ENCODE results near the gene HIBADH.

Gene HIBADH

DNA sequence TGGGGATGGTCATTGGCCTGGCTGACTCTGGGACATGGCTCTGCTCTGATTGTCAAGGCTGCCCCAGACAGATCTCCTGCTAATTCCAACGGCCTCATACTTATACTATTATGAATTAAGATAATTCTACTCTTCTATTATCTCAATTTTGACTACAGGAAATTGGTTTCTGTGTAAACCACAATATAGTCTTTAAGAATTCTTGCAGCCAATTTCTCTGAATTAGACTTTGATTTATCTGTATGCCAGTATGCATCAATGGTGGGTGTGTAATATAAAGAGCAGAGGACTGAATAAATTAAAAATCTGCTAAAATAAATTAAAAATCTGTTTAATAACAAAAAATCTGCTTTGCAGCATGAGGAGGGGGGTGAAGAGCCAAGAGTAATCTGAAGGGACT lies 27.0 kb downstream of the HIBADH start:
- no peak for DNase-seq

DNA sequence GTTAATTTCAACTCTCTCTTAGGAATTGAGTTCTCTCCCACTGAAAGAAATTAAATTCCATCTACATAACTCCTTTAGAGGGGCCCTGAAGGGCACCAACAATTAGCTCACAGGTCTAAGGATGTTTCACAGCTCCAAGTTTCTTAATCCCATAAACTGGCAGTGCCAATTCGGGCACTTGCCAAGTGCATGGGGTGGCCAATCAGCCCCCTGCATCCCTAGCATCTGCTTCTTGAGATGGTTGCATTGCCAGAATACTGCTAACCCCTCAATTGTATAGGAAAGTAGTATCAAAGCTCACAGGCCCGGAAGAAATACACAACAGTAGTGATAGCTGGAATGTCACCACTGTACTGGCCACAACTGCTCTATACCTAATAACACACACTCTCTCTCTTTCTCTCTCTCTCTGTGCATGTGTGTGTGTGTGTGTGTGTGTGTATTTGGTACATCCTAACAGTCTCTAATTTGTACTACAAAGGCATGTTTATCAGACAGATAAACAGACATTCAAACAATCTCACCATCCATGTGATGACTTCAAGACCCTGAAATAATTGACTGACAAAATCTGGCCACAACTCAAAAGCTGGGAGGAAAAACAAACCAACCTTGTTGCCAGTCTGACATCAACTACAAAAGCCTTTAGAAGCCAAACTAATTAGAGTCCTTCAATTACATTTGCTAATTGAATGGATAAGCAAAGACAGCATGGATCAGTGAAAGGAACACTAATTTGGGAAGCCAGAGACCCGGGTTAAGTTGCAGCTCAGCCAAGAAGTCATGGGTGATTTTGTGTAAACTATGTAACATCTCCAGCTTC lies 27.8 kb downstream of the HIBADH start:
- DNase-seq = no peak

- DNase-seq = no peak
Measured at GRCh38 chr7:27633062-27633461, 29.6 kb downstream of the HIBADH start.

GRCh38 chr7:27631391-27631790 lies 31.3 kb downstream of the HIBADH start:
- DNase-seq = no peak

DNA sequence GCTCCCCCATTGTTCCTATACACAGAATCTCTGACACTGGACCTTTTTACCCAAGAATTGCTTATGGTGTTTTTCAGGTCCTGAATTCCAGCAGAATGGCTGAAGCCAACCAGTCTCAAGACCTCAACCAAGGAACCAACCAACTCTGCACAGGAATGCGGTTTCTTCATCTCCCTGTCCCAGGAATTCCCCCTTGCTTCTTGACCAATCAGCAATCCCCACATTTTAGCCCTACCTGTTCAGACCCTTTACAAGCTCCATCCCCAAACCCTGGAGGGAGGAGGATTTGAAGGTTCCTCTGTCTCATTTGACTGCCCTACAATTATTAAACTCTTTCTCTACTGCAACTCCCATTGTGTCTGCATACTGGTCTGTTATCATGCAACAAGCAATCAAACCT lies 35.5 kb downstream of the HIBADH start:
- no peak for DNase-seq

GRCh38 chr7:27619492-27619891 lies 43.2 kb downstream of the HIBADH start:
- DNase-seq = no peak

GRCh38 chr7:27617651-27618381 lies 44.9 kb downstream of the HIBADH start:
- DNase-seq = no peak

DNA sequence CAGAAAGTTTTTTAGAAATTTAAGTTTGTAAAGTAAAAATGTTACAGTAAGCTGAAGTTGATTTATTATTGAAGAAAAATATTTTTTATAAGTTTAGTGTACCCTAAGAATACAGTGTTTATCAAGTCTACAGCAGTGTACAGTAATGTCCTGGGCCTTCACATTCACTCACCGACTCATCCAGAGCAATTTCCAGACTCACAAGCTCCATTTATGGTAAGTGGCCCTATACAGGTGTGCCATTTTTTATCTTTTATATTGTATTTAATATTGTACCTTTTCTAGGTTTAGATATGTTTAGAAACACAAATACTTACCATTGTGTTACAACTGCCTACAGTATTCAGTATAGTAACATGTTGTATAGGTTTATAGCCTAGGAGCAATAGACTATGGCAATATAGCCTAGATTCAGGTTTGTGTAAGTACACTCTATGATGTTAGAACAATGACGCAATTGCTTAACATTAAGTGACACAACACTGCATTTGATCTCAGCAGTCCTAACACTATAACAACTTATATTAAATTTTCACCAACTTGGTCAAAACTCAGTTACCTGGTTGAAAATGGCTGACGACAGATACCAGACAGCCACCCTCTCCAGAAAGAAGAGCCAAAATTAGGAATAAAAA lies 45.7 kb downstream of the HIBADH start:
- DNase-seq = no peak

DNA sequence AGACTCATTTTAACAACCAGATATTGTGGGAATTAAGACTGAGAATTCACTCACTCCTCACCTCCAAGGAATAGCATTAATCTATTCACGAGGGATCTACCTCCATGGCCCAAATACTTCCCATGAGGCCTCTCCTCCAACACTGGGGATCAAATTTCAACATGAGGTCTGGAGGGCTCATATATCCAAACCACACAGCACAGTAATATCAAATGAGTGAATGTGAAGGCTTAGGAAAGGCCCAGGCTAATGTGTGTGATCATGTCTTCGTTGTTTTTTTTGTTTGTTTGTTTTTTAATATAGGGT lies 46.5 kb downstream of the HIBADH start:
- no peak for DNase-seq

DNA sequence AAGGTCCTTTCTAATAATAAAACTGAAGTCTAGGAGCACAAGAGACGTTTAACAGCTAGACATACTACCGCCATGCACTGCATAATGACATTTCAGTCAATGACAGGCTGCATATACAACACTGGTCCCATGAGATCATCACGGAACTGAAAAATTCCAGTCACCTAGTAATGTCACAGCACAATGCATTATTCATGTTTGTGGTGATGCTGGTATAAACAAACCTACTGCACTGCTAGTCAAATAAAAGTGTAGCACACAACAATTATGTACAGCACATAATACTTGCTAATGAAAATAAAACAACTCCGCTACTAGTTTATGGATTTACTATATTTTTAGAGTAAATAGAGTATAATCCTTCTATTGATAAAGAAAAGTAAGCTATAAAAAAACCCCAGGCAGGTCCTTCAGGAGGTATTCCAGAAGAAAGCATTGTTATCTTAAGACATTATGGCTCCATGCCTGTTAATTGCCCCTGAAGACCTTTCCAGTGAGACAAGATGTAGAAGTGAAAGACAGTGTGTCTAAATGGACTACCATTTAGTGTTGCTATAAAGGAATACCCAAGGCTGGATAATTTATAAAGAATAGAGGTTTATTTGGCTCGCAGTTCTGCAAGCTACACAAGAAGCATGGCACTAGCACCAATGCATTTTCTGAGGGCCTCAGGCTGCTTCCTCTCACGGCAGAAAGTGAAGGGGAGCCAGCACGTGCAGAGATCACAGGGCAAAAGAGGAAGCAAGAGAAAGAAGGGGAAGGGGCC lies 47.1 kb downstream of the HIBADH start:
- no peak for DNase-seq

- no peak for DNase-seq
Measured at GRCh38 chr7:27614095-27614494, 48.6 kb downstream of the HIBADH start.

DNA sequence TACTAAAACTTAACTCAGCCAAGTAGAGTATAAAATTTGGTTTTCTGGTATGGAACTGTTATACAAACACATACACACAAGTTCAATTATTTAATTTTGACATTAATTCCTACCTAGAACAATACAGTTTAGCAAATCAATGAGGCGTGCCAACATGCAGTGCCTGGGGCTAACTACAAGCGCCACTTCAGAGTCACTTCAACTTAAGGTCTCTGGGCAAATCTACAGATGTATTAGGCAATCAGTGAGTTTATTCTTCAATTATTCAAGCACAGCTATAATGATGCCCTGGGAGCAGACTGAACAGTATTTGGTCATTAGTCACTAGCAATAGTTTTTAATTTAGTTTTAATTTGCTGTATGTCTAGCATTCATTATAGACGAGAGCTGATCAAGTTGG lies 51.6 kb downstream of the HIBADH start:
- no peak for DNase-seq

DNA sequence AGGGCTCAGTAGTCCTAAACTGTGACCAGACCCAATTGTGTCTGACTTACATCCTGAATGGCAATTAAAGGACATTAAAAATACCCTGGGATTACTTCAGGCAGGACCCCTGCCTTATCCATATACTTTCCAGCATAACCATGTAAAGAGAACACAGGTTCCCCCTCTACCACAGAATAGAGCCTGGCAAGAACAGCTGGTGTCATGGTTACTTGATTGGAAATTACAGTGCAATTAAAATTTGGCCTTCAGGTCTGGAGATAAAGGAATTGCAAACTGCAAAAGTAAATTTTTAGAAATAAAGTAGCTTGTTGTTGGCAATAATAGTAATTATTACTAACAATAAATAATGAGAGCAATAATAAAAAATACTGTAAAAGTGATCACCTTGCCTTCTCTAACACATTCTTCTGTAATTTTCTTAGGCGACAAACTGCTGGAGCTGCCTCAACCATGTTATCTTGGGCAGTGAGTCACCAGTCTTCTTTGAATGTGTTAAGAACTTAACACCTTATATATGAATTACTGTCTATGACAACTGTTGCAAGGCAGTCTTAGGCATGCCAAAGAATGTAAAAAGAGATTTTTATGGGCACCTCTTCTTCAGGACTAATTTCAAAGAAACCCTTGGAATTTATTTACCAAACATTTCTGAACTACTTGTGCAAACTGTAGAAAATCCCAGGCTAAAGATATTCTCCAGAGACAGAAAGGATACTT lies 53.7 kb downstream of the HIBADH start:
- DNase-seq = no peak

DNA sequence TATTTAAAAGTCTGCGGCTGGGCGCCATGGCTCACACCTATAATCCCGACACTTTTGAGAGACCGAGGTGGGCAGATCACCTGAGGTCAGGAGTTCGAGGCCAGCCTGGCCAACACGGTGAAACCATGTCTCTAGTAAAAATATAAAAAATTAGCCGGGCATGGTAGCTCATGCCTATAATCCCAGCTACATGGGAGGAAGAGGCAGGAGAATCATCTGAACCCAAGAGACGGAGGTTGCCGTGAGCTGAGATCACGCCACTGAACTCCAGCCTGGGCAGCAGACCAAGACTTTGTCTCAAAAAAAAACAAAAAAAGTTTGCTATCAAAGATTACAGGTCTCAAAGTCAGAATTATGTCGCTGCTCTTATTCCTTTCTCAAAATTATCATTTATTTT lies 55.5 kb downstream of the HIBADH start:
- DNase-seq = no peak

- no peak for DNase-seq
Measured at GRCh38 chr7:27606270-27607209, 56.1 kb downstream of the HIBADH start.

GRCh38 chr7:27605689-27606269 lies 56.9 kb downstream of the HIBADH start:
- peak in 1 of 2 experiments; percentile 14 for DNase-seq

GRCh38 chr7:27605283-27605682 lies 57.4 kb downstream of the HIBADH start:
- no peak for DNase-seq

DNA sequence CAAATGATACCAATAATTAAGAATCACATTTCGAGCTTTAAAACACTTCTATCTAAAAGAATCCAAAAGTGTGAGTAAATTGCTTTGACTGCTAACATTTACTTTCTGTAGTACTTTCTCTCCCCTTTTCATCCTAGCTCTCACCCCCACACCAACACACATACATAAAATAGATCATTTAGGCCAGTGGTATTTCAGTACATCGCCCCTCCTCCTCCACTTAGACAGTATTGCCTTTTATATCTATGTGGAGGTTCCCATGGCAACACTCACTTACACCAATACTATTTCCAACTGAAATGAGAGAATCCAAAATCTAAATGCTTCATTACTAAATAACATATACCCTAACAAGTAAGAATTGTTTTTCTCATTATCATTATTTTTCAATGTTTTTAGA lies 58.9 kb downstream of the HIBADH start:
- no peak for DNase-seq

GRCh38 chr7:27602766-27603165 lies 59.9 kb downstream of the HIBADH start:
- DNase-seq = no peak

GRCh38 chr7:27601217-27601616 lies 61.5 kb downstream of the HIBADH start:
- DNase-seq = no peak

DNA sequence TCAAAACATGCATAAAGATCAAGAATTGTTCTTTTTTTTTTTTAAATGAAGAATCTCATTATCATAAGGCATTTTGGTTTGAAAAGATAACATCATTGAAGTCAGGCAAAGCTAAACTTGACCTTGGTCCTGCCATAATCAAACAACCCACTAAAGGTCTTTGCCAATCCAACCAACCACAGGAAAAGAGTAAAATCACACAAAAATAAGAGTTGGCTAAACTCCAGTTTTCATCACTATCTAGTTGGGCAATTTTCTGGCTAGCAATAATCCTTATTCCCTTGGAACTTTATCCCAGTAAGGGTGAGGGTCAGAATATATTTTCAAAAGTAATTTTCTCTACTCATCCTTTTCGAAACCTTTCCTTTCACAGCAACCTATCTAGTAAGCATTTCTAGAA lies 62.4 kb downstream of the HIBADH start:
- DNase-seq = no peak
